T-helper 1 cell (primary cell): Measurements from ENCODE around the gene PAX6.

Experiments
- DNase-seq, 5 donors: peaks; one replicate each; pipeline ENCODE4 v3.0.0-alpha.2; 2012 to 2020

PAX6 gene

DNA sequence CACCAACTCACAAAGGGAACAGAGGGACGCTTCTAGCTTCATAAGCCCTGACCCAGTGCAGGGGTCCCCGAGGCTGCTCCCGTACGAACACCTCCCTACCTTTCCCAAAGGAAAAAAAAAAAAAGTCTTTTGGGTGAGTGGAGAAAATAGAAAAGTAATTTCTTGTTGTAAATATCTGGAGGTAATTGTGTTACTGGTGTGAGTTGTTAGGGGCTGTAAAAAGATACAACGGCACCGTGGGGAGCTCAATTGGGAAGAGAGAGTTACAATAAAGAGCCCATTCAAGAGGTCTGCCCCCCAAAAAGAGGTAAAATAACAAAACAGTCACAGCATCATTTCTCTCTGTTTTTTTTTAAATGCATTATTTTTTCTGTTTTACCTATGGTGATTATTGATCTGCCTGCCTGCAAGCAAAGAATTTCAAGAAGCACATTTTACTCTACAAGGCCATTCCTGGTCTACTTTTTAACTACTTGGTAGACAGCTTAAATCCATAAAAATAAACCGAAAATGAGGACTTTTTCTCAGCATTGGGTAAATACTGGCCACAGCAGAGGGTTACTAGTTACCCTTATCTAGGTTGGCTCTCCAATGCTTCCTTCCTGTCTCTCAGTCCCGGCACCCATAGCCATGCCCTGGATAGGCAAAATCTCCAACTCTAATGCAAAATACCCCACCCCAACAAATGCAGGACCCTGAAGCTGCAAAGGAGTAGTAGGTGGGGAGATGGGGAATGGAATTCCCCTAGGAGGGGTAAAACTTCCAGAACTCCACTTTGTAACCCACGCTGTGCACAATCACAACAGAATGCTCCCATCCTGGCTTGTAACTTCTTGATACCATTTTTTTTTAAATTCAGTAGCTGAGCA lies 3.1 kb downstream of the PAX6 start:
- no peak for DNase-seq

DNA sequence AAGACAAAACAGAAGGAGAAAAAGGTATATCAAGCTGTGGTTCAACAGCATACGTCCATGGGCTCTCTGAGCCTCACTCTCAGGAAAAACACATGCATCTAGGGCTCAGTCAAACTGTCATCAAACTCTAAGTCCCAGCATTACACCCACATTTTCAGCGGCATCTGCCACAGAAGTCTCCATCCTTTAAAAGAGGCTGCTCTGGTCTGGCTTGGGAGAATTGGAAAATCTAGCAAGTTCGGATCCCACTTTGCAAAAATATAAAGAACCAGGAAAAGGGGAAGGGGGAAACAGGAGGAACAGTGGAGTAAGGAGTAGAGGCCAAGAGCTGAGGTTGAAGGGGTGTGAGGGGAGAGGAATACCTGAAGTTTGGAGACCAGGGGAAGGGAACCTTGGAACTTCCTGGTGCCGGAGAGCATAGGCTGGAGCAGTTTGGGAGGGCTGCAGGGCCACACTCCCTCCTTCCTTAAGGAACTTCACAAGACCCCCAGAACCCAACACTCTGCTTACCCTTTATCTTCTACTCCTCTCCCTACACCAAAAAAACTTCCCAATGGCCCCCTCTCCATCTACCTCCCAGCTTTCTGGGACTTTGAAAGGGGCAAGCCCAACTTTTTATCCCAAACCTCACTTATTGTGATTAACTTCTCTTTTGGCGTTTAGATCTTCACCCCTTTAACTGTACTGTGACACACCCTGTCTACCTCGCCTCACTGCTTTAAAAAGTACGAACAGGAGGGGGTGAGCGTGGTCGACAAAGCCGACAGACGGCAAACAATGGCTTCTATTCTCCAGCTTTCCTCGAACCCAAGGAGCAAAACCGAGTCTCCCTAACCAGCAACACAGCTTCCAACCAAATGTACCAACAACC lies 4.0 kb downstream of the PAX6 start:
- no peak for DNase-seq

DNA sequence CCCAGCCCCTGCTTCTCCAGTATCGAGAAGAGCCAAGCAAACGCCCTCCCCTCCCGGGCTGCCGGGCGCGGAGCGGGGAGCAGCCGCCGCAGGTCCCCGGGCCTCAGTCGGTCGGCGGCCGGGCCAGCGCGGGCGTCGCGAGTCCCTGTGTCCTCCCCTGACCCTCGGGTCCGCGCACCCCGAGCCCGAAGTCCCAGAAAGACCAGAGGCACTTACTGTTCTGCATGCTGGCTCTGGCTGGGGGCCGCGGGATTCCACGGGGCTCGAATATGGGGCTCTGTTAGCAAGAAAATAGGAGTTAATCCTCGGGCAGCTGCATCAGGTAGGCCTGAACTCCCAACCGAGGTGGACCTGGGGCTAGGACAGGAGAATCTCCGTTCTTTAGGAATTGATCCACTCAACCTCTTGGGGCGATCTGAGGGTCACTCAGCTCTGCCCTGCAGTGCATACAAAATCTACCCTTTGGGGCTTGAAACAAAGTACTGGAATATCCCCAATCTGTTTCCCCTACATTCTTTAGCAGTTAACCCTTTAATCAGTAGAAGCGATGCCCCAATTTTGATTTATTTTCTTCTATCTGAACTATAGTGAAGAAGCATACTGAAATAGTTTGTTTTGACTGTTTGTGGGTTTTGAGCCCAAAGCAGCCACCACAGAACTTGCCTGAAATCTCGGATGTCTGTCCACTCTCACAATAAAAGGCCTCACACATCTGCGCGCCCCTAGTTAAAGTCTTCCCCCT lies 4.8 kb downstream of the PAX6 start:
- no peak for DNase-seq

GRCh38 chr11:31805629-31806185 lies 5.4 kb downstream of the PAX6 start:
- no peak for DNase-seq

DNA sequence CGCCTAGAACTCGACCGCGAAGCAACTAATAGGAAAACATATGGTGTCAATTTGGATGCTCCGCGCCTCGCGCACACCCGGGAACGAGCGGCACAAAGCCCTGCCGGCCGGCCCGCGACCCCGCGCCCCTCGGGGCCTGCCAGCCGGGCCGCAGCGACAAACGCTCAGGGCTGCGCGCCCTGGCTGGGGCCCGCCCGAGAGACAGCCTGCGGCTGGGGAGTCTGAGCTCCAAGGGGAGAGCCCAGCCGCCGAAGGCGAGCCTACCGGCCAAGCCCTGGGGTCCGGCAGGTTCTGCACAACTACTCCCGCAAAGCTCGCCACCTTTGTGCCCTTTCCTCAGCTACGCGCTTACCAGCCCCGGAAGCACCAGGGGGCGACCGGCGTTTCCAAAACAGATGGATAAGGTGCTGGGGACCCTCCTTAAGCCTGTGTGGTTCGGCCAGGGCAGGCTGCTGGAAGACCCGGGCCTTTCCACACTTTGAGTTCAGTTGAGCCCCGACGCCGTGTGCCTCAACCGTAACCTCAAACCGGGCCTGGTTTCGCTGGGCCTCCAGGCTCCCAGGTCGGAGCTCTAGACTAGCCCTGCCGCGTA lies 6.0 kb downstream of the PAX6 start:
- no peak for DNase-seq

DNA sequence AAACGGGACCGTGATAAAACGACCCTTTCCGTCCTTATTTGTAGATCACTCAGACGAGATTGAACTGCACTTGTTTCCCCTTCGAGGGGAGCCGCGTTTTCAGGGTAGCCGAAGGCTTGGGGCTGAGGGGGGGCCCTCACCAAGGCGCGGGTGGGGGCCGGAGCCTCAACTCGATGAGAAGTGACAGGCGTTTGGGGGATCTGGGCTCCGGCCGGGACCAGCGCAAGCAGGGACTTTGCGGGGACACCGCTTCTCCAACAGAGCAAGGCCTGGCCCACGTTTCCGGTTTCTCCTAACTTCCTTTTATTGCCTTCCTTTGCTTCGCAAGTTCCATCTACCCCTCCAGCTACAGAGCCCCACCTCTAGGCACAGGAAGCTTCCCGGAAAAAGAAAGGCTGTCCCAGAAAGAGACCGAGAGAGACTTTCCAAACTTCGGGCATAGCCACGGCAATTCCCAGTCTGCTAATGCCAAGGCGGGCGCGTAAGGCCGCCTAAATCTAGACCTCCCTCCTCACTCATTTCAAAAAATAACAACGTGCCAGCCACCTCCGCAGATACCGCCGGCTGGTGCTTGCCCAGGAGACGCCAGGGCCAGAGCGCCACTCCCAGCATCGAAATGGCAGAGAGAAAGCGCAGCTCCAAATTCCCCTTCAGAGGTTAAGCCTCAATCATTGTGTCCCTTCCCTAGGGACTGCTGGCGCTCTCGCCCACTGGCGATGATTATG lies 6.6 kb downstream of the PAX6 start:
- no peak for DNase-seq

DNA sequence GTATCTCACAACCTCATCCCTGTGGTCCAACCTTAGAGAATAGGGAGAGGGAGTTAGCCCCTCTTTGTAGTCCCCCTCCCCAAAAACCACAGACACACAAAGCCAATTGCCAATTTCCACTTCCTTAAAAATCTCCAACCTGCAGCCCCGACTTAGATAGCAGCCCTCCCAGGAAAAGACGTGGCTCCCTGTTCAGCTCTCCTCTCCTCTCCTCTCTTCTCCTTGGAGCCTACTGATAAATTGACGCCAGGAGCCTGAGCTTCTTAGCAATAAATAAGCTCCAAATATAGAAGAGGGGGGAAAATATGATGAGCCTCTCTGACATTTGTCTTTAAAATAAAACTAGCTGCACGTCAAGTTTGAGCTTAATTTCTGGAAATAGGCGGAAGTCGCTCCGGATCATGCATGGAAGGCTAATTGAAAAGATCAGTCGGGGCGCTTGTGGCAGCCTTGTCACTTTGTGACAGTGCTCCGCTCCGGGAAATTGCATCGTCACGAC lies 7.3 kb downstream of the PAX6 start:
- DNase-seq: no peak

DNA sequence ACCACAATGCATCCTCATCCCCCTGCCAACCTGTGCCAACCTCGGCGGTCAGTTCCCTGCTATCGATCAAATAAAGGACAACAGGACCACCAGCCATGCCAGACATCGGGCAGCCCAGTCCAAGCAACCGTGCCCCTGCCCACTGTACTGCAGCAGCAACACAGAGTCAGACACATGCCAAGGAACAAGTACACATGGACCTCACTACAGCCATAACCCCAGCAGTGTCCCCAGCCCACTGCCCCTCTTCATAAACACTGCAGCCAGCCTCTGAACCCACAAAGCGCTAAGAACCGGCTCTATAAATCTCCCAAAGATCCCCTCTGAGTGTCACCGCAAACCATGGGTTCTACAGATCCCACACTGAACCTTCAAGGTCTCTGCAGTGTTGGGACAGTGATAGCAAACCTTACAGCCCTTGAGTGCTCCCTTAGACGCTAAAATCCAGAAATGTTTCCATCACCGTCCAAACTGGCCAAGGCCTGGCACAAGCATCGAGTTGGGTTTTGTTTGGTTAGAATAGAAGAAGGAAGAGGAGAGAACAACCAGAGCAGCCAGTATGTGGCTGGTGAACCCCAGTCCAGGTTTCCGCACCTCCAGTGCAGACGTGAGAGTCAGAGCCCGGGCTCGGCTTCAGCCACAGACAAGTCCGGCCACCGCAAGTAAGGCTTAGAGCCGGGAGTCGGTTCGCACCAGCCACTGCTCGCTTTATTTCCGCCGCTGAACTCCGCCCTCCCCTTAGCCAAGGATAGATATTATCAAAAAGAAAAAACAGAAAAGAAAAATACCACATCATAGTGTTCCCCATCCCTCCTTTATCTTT lies 7.9 kb downstream of the PAX6 start:
- no peak for DNase-seq

- no peak for DNase-seq
These were observed 8.5 kb downstream of the PAX6 start for GRCh38 chr11:31802609-31802989.

GRCh38 chr11:31802000-31802551 lies 9.0 kb downstream of the PAX6 start:
- DNase-seq: no peak

GRCh38 chr11:31801298-31801702 lies 9.8 kb downstream of the PAX6 start:
- DNase-seq: no peak

DNA sequence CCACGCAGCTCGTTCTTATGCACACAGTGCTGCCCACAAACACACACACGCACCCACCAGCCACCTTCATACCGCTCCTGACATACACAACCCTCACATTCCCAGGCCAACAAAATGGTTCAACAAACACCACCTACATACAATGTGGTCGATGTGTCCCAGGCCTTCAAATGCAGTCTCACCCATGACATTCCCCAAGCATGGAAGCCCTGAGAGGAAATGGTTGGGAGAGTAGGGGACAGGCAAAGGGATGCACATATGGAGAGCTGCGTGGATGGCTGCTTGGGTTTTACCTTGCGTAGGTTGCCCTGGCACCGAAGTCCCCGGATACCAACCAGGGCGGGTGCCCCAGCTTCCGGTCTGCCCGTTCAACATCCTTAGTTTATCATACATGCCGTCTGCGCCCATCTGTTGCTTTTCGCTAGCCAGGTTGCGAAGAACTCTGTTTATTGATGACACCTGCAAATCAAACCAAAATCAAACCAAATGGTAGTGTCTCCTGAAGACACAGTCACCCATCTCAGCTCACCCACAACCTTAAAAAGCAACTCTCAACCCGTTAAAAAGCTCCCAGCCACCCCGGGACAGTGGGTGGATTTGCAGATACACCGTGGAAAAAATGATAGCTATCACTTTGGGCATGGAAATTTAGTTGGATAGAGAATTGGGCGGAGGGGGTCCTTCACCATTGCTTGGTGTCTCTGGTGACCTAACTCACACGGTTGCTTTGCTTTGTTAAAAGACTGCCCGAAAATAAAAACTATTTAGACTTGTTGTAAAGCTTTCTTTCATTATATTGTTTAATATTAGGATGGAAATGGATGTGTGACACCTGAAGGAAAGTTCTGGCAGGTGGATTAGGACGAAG lies 10.5 kb downstream of the PAX6 start:
- DNase-seq: no peak

DNA sequence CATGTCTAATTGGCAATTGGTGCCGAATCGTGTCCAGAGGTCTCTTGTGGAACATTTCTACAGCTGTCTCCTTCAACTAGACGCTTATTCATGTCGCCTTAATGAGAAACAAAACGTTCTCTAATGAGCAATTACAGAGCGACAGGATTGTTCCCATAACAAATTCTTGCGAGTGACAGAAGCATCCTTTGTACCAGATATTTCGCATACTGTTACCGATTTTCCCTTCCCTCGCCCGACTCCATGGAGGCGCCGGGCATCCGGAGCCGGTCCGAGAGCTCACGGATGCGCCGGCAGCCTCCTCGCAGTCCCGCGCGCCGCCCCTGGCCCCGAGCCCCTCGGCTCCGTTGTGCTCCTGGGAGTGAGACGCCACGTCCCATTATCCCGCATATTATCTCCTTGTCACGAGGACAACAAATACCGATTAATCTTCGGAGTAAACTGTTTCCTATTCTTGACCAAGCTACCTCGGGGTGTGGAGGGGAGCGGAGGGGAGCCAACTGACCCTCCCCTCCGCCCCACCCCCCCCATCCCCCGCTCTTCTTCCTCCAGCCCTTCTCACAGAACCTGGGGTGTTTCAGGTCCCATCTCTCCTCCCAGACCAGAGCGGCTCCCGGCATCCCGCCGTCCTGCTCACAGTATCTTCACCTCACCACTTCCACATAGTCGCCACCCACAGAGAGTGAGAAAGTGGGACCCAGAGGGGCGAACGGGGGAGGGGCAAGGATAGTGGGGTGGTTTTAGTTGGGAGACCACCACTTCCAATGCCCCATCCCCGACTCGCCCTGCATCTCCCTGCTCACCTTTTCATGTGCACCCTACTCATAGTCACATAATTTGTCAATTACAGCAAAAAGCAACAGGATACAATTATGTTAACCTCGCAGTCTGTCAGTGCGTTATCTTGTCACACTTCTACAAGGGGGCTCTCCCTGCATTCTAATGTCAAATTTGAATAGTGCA lies 11.4 kb downstream of the PAX6 start:
- no peak for DNase-seq

DNA sequence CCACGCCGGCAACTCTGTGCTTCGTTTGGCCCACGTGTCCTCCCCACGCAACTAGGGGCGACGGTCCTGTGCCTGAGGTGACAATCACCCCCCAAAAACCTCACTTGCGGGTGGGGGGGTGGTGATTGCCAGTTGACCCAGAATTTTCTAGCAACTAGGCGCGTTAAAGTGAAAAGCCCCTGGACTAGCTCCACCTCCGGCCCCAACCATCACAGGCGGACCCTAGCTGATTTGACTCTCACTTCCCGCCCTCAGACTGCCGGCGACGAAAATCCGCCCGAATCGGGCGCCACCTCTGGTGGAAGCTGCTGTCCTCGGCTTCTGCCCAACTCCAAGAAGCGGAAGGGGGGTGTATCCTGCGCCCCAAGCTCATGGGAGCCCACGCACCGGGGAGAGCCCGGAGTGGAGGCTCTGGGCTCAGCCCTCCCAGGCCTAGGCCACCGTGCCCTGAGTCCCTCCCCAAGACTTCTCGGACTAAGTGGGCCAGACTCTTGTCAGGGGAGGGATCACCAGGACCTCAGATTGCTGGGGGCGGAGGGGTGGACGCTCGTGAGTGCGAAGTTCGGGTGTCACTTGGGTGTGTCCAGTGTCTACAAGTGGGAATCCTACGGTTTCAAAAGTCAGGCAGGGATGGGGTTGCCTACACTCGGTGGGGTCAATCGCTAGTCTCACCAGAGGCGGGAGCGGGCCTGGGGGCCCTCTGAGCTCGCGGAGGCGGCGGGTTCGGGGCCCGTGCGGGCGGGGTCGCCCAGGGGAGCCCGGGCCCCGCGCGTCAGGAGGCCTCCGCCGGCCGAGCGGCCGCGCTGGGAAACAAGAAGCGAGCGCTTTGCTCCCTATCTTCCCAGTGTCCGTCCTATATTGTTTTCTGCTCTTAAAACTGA lies 12.3 kb downstream of the PAX6 start:
- no peak for DNase-seq

GRCh38 chr11:31798057-31798553 lies 13.0 kb downstream of the PAX6 start:
- DNase-seq: no peak

DNA sequence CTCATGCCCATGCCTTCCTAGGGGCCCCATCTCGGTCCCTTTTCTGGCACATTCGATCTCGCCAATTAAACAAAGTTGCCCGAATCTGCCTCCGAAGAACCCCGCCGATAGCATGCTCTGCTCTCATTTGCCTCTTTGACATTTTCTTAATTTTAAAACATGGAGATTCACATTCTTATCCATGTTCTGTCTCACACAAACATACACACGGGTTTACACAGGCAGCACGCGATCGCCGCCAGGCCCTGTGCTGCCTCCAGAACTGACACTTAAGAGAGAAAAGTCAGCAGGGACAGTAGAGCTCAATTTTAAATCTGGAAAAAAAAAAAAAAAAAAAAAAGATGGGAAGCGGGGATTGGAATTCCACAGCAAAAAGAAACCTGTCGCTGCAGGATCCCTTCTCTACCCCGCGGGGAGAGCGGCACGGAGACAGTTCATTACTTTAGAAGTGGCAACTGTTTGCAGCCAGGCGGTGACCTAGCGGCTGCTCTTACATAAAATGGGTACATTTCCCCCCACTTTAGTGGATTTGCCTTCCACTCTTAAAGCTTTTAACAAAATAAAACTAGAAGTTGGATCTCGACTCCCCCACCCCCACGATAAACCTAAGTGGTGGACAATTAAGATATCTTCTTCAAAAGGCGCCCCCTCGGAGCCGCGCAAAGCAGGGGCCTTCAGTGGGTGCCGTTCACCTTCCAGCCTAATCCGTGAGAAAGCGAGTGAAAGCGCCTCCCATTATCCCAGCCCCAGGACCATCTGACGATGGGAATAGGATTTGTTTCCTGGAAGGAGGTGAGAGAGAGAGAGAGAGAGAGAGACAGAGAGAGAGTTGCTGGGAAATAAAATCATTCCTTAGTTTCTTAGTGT lies 13.7 kb downstream of the PAX6 start:
- DNase-seq: no peak
